GM03348 (cell line): Measurements from ENCODE around the gene PHPT1.
A peak's percentile ranks its signal among the peaks of the same experiment; 100 is the strongest.

Experiments used
- DNase-seq: peaks from one replicate; pipeline ENCODE4 v3.0.0; 2012; ENCODE audit warnings: low spot score

Gene PHPT1

DNA sequence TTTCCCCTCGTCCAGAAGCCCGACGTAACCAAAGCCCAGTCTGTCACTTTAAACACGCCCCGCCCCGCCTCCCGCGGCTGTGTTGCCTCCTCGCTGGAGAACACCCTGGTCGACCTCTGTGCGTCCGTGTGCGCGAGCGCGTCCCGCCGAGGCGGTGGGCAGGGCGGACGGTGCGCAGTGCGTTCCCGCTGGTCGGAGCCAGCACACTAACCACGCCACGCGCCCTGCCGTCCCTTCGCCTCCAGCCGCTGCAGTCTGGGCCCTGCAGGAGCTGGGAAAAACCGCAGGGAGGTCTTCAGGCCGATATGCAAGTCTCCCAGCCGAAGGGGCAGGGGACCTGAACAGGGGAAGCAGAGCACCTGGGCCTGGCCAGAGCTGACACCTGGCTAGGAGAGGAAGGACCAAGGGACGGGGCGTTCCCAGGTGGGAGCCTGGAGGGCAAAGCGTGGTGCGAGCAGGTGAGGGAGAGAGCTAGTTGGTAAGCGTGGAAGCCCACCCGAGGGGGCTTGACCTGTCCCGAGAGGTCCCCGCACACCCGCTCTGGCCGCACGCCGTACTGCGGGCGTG is 1.3 kb upstream of the PHPT1 start:
- DNase-seq = peak; percentile 87

DNA sequence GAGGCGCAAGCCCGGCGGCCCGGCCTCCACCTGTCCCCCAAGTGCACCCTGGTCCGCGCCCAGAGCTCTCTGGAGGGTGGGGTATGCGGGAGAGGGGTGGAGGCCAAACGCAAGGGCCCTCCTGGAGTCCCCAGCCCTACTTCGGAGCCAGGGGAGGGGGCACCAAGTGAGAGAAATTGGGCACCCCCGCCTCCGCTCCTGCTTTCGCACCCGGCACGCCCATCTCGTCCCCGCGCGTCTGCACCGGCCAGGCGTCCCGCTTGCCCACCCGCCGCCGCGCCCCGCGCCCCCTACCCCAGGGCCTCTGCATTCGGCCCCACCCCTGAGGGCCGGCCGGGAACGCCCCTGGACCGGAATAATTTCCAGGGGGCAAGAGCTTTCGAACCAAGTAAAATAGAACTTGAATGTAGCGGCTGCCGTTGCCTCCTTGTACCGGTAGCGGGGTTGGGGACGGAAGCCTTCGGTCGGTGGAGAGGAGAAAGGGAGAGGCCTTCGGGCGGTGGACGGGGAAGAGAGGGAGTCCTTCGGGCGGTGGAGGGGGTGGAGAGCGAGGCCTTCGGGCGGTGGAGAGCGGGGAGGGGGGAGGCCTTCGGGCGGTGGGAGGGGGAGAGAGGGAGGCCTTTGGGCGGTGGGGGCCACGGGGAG is 694 bp upstream of the PHPT1 start:
- peak; percentile 81 for DNase-seq

DNA sequence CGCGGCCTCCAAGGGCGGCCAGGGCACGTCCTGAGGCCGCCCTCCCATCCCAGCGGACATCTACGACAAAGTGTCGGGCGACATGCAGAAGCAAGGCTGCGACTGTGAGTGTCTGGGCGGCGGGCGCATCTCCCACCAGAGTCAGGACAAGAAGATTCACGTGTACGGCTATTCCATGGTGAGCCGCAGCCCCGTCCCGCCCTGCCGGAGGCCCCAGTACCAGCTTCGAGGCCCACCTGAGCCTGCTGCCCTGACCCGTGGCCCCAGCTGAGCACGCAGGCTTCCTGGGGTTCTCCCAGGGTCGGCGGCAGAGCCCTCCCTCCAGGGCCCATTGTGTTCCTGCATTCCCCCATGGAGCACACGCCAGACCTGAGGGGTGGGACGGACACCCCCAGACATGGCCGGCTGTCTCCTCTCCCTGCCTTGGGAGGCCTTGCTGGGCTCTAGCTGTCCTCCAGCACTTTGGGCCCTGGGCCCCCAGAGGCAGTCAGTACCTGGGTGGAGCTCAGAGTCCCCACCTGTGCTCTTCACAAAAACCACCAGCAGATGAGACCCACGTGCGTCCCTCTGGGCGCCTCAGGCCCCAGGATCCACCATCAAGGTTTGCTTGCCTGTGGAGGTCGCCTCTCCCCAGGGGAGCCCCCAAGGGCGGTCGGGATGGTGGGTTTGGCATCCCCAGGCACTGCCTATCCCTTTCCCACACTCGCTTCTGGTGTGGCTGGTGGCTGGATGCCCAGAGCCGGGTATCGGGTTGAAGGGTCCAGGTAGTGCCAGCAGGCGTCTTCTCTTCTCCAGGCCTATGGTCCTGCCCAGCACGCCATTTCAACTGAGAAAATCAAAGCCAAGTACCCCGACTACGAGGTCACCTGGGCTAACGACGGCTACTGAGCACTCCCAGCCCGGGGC is 1.0 kb downstream of the PHPT1 start:
- no peak for DNase-seq

DNA sequence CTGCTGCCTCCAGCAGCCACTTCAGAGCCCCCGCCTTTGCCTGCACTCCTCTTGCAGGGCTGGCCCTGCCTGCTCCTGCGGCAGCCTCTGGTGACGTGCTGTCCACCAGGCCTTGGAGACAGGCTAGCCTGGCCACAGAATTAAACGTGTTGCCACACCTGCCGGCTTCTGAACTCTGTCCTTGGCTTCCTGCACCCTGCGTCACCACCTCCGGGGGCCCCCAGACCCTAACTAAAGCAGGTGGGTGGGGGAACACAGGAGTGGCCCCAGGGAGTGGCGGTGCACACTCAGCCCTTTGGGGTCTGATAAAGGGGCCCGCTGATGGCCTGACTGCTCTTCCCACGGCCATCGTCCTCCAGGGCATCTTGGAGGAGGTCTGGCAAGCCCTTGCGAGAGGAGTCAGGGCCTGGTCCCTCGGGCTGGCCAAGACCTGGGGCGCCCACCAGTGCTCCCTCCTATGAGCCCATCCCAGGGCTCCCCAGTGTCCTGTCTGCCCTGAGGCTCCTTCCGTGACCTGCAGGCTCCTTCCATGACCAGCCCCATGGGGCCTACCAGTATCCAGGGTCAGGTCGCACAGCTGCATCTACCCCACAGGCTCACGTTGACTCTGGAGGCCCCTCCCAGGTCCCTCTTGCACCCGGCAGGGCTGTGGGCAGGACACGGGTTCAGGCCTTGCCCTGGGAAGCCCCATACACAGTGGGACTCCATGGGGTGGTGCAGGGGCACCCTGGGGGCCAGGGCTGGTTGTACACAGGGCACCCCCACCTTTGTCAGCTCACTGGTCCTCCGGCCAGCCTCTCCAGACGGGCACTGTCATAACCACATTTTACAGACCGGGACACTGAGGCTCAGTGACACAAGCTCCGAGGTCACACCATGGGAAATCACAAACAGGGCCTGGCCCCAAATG is 1.9 kb downstream of the PHPT1 start:
- DNase-seq = no peak

DNA sequence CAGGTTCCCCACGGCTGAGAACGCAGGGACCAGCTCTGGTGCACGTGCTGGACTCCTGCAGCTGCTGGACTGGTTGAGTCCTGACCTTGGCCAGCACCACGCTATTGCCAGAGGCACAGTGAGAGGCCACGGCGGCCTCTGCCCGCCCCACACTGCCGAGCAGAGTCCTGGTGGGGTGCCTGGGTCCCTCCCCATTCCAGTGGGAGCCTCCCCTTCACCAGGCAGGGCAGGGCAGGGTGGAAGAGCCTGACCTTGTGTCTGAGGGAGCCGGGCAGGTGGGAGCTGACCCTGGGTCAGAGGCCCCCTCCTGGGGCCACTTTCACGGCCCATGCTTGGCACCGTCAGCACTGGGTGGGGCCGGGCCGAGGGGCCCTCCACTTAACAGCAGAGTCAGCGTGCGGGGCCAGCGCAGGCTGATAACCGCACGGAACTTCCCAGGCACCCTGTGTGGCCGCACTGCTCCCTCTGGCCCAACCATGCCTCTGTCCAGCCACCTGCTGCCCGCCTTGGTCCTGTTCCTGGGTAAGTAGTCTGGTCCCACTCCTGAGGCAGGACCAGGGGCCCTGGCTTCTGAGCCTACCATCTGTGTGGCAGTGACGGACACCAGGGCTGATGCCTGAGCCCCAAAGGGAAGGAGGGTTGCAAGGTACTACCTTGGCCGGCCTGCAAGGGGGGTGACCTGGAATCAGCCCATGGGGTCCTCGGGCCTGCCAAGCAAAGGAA is 2.9 kb downstream of the PHPT1 start, which contains the start of gene MAMDC4:
TSS of gene MAMDC4 (plus strand) at position 406 of the 723 bp plus-strand sequence. CDS start at position 477, 71 bp downstream.
- DNase-seq = no peak

DNA sequence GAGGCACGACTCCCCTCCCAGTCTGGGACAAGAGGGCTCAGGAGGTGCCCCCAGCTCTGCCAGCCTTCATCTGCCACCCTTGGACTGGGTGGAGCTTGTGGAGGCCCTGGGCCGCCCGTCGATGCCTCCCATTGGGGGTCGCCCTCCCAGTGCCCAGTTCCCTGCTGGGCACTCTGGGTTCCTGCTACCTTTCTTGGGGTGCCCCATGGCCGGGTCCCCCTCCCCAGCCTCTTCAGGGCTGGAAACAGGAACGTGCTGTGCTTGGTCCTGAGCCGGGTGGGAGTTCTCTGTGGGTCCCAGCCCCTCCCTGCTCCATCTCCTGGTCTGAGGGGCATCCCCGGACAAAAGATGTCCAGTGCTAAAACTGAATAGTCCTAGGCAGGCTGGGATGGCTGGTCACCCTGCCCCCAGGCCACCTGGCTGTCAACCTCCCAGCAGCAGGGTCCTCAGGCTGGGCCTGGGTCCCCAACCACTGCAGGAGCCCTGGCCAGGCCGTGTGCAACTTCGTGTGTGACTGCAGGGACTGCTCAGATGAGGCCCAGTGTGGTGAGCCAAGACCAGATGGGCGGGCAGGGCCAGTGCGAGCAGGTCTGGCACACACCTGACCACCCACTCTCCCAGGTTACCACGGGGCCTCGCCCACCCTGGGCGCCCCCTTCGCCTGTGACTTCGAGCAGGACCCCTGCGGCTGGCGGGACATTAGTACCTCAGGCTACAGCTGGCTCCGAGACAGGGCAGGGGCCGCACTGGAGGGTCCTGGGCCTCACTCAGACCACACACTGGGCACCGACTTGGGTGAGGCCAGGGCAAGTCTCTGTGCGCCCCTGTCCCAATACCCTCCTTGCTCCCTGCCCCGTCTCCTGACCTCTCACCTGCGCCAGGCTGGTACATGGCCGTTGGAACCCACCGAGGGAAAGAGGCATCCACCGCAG is 3.7 kb downstream of the PHPT1 start:
- no peak for DNase-seq

DNA sequence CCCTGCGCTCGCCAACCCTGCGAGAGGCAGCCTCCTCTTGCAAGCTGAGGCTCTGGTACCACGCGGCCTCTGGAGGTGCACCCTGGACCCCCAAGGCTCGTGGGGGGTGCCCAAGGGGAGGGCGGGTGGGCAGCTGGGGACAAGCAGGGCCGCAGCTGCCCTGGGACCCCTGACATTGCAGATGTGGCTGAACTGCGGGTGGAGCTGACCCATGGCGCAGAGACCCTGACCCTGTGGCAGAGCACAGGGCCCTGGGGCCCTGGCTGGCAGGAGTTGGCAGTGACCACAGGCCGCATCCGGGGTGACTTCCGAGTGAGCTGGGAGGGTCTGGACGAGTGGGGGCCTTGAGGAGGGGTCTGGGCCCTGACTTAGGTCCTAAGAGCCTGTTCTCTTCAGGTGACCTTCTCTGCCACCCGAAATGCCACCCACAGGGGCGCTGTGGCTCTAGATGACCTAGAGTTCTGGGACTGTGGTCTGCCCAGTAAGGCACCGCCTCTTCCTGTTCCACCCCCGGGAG is 4.4 kb downstream of the PHPT1 start:
- DNase-seq = no peak

DNA sequence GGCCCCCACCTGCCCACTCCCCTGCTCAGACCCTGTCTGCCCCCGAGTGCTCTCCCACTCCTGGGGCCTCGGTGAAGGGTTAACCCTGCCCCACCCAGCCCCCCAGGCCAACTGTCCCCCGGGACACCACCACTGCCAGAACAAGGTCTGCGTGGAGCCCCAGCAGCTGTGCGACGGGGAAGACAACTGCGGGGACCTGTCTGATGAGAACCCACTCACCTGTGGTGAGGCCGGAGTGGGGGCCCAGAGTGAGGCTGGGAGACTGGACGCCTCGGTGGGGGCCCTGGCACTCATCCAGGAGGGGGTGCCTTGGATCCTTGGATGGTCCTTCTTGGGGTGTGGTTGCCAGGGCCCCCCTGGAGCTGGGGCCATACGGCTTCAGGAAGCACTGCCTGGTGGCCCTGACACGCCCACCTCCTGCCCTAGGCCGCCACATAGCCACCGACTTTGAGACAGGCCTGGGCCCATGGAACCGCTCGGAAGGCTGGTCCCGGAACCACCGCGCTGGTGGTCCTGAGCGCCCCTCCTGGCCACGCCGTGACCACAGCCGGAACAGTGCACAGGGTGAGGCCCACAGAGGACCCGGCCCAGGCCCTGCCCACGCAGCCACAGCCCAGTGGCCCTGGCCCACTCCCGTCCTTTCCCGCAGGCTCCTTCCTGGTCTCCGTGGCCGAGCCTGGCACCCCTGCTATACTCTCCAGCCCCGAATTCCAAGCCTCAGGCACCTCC is 5.1 kb downstream of the PHPT1 start:
- no peak for DNase-seq

DNA sequence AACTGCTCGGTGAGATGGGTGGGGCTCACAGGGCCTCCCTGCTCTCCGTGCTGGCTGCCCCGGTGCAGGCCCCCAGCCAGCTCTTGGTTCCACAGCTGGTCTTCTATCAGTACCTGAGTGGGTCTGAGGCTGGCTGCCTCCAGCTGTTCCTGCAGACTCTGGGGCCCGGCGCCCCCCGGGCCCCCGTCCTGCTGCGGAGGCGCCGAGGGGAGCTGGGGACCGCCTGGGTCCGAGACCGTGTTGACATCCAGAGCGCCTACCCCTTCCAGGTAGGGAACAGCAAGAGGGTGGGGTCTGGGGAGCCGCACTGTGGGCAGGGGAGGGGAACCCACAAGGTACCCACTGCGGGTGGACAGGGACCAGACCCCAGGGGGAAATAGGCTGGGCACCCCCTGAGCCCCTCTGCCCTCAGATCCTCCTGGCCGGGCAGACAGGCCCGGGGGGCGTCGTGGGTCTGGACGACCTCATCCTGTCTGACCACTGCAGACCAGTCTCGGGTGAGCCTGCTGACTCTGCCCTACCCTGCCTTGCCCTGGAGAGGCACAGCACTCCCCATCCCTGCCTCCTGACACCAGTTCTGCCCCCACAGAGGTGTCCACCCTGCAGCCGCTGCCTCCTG is 5.7 kb downstream of the PHPT1 start:
- no peak for DNase-seq

DNA sequence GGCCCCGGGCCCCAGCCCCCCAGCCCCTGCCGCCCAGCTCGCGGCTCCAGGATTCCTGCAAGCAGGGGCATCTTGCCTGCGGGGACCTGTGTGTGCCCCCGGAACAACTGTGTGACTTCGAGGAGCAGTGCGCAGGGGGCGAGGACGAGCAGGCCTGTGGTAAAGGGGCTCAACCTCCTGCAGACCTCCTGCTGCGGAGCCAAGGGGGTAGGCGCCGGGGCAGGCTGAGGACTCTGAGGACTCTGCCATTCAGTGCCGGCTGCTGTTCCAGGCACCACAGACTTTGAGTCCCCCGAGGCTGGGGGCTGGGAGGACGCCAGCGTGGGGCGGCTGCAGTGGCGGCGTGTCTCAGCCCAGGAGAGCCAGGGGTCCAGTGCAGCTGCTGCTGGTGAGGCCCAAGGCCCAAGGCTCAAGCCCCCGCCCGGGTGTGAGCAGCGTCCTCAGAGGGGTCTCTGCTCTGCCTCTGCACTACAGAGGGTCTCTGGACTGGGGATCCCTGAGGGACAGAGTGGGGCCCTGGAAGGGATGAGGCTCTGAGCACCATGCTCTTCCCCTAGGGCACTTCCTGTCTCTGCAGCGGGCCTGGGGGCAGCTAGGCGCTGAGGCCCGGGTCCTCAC is 6.4 kb downstream of the PHPT1 start:
- no peak for DNase-seq

DNA sequence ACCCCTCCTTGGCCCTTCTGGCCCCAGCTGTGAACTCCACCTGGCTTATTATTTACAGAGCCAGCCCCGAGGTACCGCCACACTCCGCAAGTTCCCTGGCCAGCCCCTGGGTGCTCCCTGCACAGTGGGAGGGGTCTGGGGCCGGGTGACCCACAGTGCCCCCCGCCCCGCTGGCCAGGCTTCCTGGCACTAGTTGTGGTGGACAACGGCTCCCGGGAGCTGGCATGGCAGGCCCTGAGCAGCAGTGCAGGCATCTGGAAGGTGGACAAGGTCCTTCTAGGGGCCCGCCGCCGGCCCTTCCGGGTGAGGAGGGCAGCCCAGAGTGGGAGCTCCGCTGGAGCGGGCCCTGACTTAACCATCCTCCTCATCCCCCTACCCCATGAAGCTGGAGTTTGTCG is 6.9 kb downstream of the PHPT1 start:
- no peak for DNase-seq

DNA sequence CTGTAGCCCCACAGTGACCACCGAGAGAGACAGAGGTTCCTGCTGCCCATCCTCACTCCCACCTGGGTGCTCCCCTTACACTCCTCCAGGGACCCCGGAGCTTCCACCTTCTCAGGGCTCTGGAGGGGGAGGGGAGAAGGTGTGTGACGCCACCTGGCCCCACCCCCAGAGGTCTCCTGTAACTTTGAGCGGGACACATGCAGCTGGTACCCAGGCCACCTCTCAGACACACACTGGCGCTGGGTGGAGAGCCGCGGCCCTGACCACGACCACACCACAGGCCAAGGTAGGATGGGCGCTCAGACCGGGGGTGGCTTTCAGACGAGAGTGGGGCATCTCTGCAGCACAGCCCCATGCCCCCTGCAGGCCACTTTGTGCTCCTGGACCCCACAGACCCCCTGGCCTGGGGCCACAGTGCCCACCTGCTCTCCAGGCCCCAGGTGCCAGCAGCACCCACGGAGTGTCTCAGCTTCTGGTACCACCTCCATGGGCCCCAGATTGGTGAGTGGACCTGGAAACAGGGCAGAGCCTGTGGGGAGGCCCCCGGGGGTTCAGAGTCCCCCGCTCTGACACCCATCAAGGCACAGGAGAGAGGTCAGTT is 7.4 kb downstream of the PHPT1 start:
- no peak for DNase-seq

DNA sequence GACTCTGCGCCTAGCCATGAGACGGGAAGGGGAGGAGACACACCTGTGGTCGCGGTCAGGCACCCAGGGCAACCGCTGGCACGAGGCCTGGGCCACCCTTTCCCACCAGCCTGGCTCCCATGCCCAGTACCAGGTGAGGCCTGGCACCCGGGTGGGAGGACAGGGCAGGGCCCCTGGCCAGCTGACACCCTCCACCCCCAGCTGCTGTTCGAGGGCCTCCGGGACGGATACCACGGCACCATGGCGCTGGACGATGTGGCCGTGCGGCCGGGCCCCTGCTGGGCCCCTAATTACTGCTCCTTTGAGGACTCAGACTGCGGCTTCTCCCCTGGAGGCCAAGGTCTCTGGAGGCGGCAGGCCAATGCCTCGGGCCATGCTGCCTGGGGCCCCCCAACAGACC is 8.0 kb downstream of the PHPT1 start:
- DNase-seq = no peak

DNA sequence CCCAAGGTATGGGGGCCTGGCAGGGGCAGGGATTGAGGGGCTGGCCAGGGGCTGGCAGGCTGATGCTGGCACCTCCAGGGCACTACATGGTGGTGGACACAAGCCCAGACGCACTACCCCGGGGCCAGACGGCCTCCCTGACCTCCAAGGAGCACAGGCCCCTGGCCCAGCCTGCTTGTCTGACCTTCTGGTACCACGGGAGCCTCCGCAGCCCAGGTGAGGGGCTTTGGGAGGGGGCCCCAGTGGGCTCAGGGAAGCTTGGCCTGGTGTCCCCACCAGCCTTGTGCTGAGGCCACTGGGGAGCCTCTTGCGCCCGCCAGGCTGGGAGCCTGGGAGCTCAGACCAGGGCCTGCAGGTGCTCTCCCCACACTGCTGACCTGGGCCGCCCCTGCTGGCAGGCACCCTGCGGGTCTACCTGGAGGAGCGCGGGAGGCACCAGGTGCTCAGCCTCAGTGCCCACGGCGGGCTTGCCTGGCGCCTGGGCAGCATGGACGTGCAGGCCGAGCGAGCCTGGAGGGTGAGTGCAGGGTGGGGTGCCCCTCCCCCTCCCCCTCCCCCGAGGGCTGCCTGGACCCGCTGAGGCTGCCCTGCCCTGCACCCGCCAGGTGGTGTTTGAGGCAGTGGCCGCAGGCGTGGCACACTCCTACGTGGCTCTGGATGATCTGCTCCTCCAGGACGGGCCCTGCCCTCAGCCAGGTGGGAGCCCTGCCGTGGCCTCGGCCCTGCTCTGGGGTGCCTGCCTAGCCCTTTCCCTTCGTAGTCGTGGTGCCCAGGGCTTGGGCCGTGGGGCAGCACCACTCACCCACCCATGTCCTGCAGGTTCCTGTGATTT is 8.6 kb downstream of the PHPT1 start:
- DNase-seq = no peak

DNA sequence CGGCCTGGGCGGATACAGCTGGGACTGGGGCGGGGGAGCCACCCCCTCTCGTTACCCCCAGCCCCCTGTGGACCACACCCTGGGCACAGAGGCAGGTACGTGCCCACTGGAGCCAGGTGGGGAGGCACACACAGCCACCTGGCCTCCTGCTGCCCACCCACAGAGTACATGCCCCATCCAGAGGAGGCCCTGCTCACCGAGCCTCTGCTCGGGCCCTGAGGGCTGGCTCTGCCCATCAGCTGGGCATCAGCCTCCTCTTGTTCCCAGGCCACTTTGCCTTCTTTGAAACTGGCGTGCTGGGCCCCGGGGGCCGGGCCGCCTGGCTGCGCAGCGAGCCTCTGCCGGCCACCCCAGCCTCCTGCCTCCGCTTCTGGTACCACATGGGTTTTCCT is 9.2 kb downstream of the PHPT1 start:
- no peak for DNase-seq

DNA sequence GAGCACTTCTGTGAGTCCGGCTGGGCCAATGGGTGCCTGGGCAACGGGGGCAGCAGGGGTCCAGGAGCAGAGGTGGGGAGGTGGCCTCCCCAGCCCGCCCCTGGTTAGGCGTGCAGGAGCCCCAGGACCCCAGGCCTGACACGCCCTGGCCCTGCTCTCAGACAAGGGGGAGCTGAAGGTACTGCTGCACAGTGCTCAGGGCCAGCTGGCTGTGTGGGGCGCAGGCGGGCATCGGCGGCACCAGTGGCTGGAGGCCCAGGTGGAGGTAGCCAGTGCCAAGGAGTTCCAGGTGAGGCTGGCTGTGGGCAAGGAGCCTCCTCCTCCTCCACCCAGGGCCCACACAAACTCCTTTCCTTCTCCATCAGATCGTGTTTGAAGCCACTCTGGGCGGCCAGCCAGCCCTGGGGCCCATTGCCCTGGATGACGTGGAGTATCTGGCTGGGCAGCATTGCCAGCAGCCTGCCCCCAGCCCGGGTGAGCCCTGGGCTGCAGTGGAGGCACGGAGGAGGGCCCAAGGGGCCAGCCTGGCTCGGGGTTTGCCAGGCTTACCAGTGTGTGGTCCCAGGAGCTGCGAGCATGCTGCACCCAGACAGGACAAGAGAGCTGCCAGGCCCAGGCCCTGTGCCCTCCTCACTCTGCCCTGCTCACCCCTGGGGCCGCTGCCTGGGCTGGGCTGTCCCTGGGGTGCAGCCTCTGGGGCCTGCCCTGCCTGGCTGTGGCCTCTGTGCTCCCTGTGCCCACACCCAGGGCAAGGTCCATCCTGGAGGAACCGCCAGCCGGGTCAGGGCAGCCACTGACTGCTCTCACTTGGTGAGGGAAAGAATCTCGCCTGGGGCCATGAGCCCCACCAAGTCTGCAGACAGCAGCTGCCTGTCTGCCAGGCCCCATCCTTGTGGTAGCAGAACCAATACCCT is 9.9 kb downstream of the PHPT1 start:
- DNase-seq = peak; percentile 49
